ENCODE measurements around the gene CDH5.

DNA sequence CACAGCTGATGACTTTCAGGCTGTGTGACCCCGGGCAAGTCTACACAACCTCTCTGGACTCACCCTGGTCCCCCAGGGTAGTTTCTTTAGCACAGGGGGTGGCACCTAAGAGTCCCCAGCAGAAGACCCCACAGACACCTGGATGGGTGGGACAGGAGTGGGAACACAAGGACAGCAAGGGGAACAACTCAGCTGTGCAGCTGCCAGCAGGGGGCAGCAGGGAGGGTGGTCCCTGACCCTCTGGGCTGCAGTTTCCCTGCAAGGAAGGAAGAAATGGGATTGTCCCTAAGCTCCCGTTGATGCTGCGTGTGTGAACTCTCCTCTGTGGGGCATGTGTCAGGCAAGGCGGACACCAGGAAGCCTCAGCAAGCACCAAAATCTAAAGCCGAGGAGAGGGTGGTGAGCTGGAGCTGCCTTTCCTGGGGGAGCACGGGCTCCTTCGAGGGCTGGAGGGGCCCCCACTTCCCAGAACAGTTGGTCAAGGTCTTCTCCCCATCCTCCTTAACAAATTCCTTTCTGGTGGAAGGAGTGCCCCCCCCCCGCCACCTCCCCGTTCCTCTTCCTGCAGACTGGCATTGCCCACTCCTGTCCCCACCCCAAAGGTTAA lies 24.1 kb upstream of the CDH5 start:
- TF ChIP-seq JUN (IDR thresholded peaks at IDR 0.05; ENCODE audit: borderline replicate concordance, insufficient read depth, insufficient read length, low read depth) (no peak), POLR2A (IDR thresholded peaks at IDR 0.05; ENCODE audit: low read depth, low read length) (no peak), POLR2AphosphoS5 (IDR thresholded peaks at IDR 0.05; ENCODE audit: insufficient read depth, low read depth, low read length) (no peak)
- TF ChIP-seq, protein P1, sequence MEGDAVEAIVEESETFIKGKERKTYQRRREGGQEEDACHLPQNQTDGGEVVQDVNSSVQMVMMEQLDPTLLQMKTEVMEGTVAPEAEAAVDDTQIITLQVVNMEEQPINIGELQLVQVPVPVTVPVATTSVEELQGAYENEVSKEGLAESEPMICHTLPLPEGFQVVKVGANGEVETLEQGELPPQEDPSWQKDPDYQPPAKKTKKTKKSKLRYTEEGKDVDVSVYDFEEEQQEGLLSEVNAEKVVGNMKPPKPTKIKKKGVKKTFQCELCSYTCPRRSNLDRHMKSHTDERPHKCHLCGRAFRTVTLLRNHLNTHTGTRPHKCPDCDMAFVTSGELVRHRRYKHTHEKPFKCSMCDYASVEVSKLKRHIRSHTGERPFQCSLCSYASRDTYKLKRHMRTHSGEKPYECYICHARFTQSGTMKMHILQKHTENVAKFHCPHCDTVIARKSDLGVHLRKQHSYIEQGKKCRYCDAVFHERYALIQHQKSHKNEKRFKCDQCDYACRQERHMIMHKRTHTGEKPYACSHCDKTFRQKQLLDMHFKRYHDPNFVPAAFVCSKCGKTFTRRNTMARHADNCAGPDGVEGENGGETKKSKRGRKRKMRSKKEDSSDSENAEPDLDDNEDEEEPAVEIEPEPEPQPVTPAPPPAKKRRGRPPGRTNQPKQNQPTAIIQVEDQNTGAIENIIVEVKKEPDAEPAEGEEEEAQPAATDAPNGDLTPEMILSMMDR (IDR thresholded peaks at IDR 0.05; ENCODE audit: extremely low read depth in 1 of 2, insufficient read depth in 1 of 2, low read depth in 1 of 2, low read length in 2 of 2): peak; percentile 83 to 94

All from endothelial cell of umbilical vein (primary cell).